ENCODE data around the gene FHDC1. TPM values are rescaled to one million over a fixed set of nuclear protein-coding genes. Genes with fewer than 3 reads are reported as not detected.

FHDC1 gene
- total RNA-seq, 1 experiment from 2014 or later = 19.9 TPM

DNA sequence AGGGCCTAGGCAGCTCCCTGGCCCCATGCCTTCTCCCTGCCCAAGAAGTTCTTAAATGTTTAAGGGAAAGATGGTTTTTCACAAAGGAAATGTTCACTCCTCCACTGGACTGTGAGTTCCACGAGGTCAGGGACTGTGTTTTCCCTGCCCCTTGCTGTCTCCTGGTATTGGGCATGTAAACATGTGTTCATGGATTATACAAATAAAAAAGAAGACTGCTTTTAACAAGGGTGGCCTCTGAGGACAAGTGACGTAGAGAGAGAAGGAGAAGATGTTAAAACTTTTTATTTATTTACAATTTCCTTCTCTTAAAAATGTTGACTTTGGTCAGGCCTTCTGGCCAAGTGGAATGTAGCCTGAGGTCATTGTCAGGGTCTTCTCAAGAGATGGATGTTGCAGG is 66.0 kb downstream of the FHDC1 start:
- H3K9ac ChIP-seq (ENCODE audit: extremely low read depth, insufficient read length, low read length) = no peak overlapping the region
- no peaks in the 10 kb centered on the region for H3K79me1 ChIP-seq (ENCODE audit: insufficient read depth, low read depth, low read length, poor library complexity, severe bottlenecking)
- H3K79me2 ChIP-seq (ENCODE audit: insufficient read depth, low read length) = no peaks in the 10 kb centered on the region
- no peaks in the 10 kb centered on the region; the same call in 1 of the 2 replicates for H3K27me3 ChIP-seq (ENCODE audit: insufficient read depth, low read length)
- no peak overlapping the region for H2AK5ac ChIP-seq (ENCODE audit: insufficient read length, low read length)
- no peaks in the 10 kb centered on the region for H4K20me1 ChIP-seq (ENCODE audit: control insufficient read depth, insufficient read depth, insufficient read length)
- H3K9me3 Mint-ChIP-seq = no peaks in the 10 kb centered on the region
- no peak for DNase-seq
- H3K27me3 Mint-ChIP-seq (ENCODE audit: low read depth) = peaks cover 20% of the 10 kb centered on the region
- no peaks in the 10 kb centered on the region for H3K23me2 ChIP-seq (ENCODE audit: insufficient read length, low read depth, low read length, poor library complexity, severe bottlenecking)
- no peak overlapping the region for H4K8ac ChIP-seq (replicated peaks; ENCODE audit: insufficient read length, low read depth, low read length)
- no peak overlapping the region for H3K4me2 ChIP-seq (ENCODE audit: insufficient read depth, insufficient read length, low read length)
- no peak overlapping the region for H2BK5ac ChIP-seq (ENCODE audit: insufficient read length, low read length)
- no peak overlapping the region for H4K5ac ChIP-seq (ENCODE audit: insufficient read length, low read depth, low read length)
- no peak overlapping the region for H2BK20ac ChIP-seq (ENCODE audit: low read depth, low read length, poor library complexity, severe bottlenecking)
- H3K4me3 Mint-ChIP-seq = no peak overlapping the region; a peak in 1 of 5 replicates
- peaks cover 55 to 69% of the 10 kb centered on the region in 2 experiments for H3K4me1 Mint-ChIP-seq
- no peak overlapping the region for H3K56ac ChIP-seq (ENCODE audit: insufficient read length, low read depth, low read length)
- H2BK12ac ChIP-seq (ENCODE audit: insufficient read length, low read depth, low read length) = no peak overlapping the region
- peak overlapping the region in 1 of 3 experiments; percentile 52; a peak in 2 of 7 replicates for H3K27ac Mint-ChIP-seq
- no peak overlapping the region for H3K18ac ChIP-seq (ENCODE audit: insufficient read length, low read depth, low read length)
- H3K4me1 ChIP-seq (ENCODE audit: insufficient read depth, low read length) = peaks cover 8% of the 10 kb centered on the region; the same call in 1 of the 2 replicates
- WGBS (ENCODE audit: extremely low coverage, insufficient read length, low lambda C conversion rate) = no CpG with 5 or more reads among the region's 2 CpGs
- no peak overlapping the region for H2BK15ac ChIP-seq (ENCODE audit: low read depth, low read length)
- no peak overlapping the region for H3K4ac ChIP-seq (ENCODE audit: low read depth, low read length)
- no peak overlapping the region for H2AFZ ChIP-seq (ENCODE audit: low read length)
- H3K27ac ChIP-seq (ENCODE audit: insufficient read length, low read depth, low read length) = no peak overlapping the region
- H3K36me3 Mint-ChIP-seq (ENCODE audit: insufficient read depth in 1 of 3, low read depth in 3 of 3) = no peaks in the 10 kb centered on the region; a peak in 1 of 7 replicates
- H3K14ac ChIP-seq (ENCODE audit: insufficient read depth, low read length) = no peak overlapping the region
- H3K23ac ChIP-seq (ENCODE audit: insufficient read length, low read depth, low read length) = no peak overlapping the region
- H3K9me3 ChIP-seq (ENCODE audit: control insufficient read depth, low read depth, low read length) = no peaks in the 10 kb centered on the region
- H4K91ac ChIP-seq (ENCODE audit: insufficient read length, low read depth, low read length) = no peak overlapping the region
- H2BK120ac ChIP-seq (ENCODE audit: low read depth, low read length, poor library complexity, severe bottlenecking) = no peak overlapping the region
- no peak overlapping the region for H3T11ph ChIP-seq (ENCODE audit: low read length)
- TF ChIP-seq CTCF (conservative IDR thresholded peaks at IDR 0.05) = no peak

All from H9 (cell line).